ENCODE measurements around the gene MICAL3. TPM values are rescaled to one million over a fixed set of nuclear protein-coding genes. Genes with fewer than 3 reads are reported as not detected.

The MICAL3 gene
- total and polyA plus RNA-seq, 2 of the 8 experiments (the other 6 are each of a cell fraction or from before 2014, with no cell fraction given): 8.3 to 41.8 TPM

GRCh38 chr22:17880468-17880867 is 143.9 kb downstream of the MICAL3 start:
- H3K23ac ChIP-seq (ENCODE audit: insufficient read length): no peak overlapping the region
- H3K4me3 ChIP-seq (ENCODE audit: extremely low read depth in 1 of 4, insufficient read depth in 2 of 4, low read depth in 3 of 4, low read length in 4 of 4): no peak overlapping the region
- no peak overlapping the region for H2BK12ac ChIP-seq (ENCODE audit: low read depth, low read length)
- CTCF ChIA-PET (ENCODE audit: partially characterized antibody): interaction anchor here (1.3 to 1.5 kb wide), 2 partner anchors 8 to 10 kb away, joined by 3 to 4 read pairs; no protein-coding TSS in a partner anchor
- peaks cover 12 to 35% of the 10 kb centered on the region in 2 experiments for H4K20me1 ChIP-seq (replicated peaks in 1 of 2; ENCODE audit: control insufficient read depth in 1 of 2, insufficient read depth in 2 of 2, low read length in 2 of 2)
- no peak overlapping the region for H3K18ac ChIP-seq (ENCODE audit: extremely low read depth, low read length)
- no peak overlapping the region for H2AK5ac ChIP-seq (ENCODE audit: low read depth, low read length)
- no peaks in the 10 kb centered on the region for H3K79me1 ChIP-seq (ENCODE audit: low read depth, low read length)
- no peaks in the 10 kb centered on the region for H3K79me2 ChIP-seq (ENCODE audit: control insufficient read depth in 1 of 2, insufficient read depth in 2 of 2, low read length in 2 of 2)
- peaks cover 0 to 1% (median 0%) of the 10 kb centered on the region in 4 experiments; a peak in 4 of 8 replicates for H3K36me3 ChIP-seq (ENCODE audit: control insufficient read depth in 2 of 4, insufficient read depth in 4 of 4, low read length in 3 of 4)
- no peak overlapping the region for H3K27ac ChIP-seq (ENCODE audit: low read depth, low read length)
- H3K23me2 ChIP-seq (ENCODE audit: low read depth, low read length): peaks cover 10% of the 10 kb centered on the region; the same call in 1 of the 2 replicates
- H3K4me2 ChIP-seq (ENCODE audit: insufficient read depth in 1 of 2, low read depth in 2 of 2, low read length in 2 of 2): no peak overlapping the region
- no peak overlapping the region for H2BK20ac ChIP-seq (ENCODE audit: low read length)
- H3K56ac ChIP-seq (replicated peaks; ENCODE audit: insufficient read length, low read depth, low read length): no peak overlapping the region
- H4K91ac ChIP-seq (replicated peaks; ENCODE audit: insufficient read length, low read length): no peak overlapping the region
- FAIRE-seq: no peak
- no peak overlapping the region for H3K9ac ChIP-seq (replicated peaks in 1 of 4; ENCODE audit: extremely low read depth in 1 of 4, low read depth in 3 of 4, low read length in 3 of 4)
- no peaks in the 10 kb centered on the region for H3K4me1 ChIP-seq (replicated peaks in 1 of 4; ENCODE audit: control insufficient read depth in 3 of 4, insufficient read depth in 4 of 4, low read length in 3 of 4)
- no peak overlapping the region for H2BK15ac ChIP-seq (ENCODE audit: low read length)
- H3K4ac ChIP-seq (replicated peaks; ENCODE audit: insufficient read length, low read depth, low read length): no peak overlapping the region
- peaks cover 11 to 57% (median 46%) of the 10 kb centered on the region in 4 experiments for H3K27me3 ChIP-seq (replicated peaks in 1 of 4; ENCODE audit: control insufficient read depth in 3 of 4, extremely low read depth in 1 of 4, insufficient read depth in 3 of 4, low read length in 3 of 4)
- H2BK120ac ChIP-seq (replicated peaks; ENCODE audit: low read depth, low read length): no peak overlapping the region
- no peak for DNase-seq (ENCODE audit: low read depth in 1 of 2, low spot score in 2 of 2)
- no peaks in the 10 kb centered on the region; a peak in 1 of 4 replicates for H3K9me3 ChIP-seq (ENCODE audit: insufficient read depth in 2 of 2, low read depth in 1 of 2, low read length in 1 of 2)
- no peak overlapping the region for H4K8ac ChIP-seq (ENCODE audit: extremely low read depth, insufficient read depth, low read length)
- H2BK5ac ChIP-seq (ENCODE audit: low read depth, low read length): no peak overlapping the region
- no peak overlapping the region for H3K14ac ChIP-seq (ENCODE audit: insufficient read length)
- no peak overlapping the region for H4K5ac ChIP-seq (ENCODE audit: insufficient read length, low read depth, low read length)
- no peak for TF ChIP-seq SRF (IDR thresholded peaks at IDR 0.05; ENCODE audit: low read depth, low read length)
- TF ChIP-seq RNF2 (IDR thresholded peaks at IDR 0.05; ENCODE audit: borderline replicate concordance, low read depth, low read length, missing control alignments, poor library complexity, severe bottlenecking): no peak
- TF ChIP-seq BACH1 (IDR thresholded peaks at IDR 0.05; ENCODE audit: low read length): no peak
- no peak for TF ChIP-seq TCF12 (IDR thresholded peaks at IDR 0.05; ENCODE audit: low read depth, low read length)
- no peak overlapping the region for H2AFZ ChIP-seq (ENCODE audit: low read length)
- POLR2A ChIA-PET (ENCODE audit: partially characterized antibody): no interaction called here
- 92% methylated on average over 10 of the region's 10 CpGs; no CpG with 5 or more reads in 1 of the 2 experiments for WGBS, 2 experiments (ENCODE audit: extremely low coverage in 1 of 2, insufficient coverage in 1 of 2, insufficient read length in 1 of 2, insufficient replicate concordance in 2 of 2, low coverage in 1 of 2, low lambda C conversion rate in 2 of 2, missing lambda C conversion rate in 1 of 2)
